ENCODE results near the gene TULP3.
"Not testable (repeated sequence)": the region's sequence is repeated elsewhere in the genome, so short reads cannot be mapped to it uniquely, and the experiment has no call there.

The TULP3 gene, protein sequence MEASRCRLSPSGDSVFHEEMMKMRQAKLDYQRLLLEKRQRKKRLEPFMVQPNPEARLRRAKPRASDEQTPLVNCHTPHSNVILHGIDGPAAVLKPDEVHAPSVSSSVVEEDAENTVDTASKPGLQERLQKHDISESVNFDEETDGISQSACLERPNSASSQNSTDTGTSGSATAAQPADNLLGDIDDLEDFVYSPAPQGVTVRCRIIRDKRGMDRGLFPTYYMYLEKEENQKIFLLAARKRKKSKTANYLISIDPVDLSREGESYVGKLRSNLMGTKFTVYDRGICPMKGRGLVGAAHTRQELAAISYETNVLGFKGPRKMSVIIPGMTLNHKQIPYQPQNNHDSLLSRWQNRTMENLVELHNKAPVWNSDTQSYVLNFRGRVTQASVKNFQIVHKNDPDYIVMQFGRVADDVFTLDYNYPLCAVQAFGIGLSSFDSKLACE

DNA sequence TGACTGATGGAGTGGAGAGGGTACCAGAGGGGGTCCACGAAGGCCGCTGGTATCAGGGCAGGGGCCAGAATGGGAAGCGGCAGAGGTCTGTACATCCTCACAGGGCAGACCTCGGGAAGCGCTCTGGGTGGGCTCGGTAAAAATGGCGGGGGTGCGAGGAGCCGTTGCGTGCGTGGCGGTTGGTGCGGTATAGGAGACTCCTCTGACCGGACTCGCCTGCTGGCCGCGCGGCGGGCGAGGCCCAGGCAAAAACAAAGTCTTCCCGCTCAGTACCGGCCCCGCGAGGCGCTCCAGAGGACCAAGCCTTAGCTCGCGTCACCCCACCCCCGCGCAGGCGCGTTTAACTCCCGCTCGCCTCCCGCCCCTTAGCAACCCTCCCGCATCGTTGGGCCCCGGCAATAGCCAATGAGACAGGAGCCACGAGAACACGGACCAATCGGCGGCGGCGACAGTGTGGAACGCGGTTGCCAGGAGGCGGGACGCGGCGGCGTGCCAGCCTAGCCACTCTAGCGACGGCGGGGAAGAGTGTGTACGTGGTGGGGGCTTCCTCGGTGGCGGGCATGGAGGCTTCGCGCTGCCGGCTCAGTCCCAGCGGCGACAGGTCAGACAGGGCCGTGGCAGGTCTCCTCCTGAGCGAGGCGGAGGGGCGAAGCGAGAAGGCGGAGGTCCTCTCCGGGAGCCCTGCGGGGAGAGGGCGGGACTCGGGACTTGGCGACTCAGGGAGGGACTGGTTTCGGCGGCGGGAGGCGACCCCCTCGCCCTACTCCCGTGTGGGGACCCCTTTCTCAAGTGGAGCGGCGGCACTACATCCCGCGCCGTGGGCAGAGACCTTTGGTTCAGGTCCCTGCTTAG lies at the start of gene TULP3:
TULP3 (plus strand) TSS at position 504 of the 852 bp plus-strand sequence; CDS start at position 561, 57 bp downstream.
- DNase-seq, result peak; percentile 90

DNA sequence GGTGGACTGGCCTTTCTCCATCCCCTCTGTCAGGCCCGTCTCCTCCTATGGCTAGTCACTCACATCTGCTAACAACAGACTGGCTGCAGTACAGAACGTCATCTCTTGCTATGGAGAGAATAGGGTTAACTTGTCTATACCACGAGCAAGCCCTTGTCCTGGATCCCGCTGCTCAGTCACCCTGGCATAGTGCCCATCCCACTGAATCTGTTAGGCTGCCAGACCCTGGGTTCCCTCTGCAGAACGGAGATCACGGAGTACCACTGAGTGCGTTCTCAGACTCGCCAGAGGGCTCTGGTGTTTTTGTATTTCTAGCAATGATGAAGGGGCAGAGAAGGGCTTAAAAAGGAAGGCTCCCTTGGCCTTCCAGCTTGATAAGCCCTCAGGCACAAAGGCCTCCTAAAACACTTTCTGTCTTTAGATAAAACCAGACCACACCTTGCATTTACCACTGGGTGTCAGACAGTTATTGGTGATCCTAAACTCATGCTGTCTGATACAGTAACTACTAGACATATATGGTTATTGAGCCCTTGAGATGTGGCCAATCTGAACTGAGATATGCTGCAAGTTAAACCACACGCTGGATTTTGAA lies 49.5 kb upstream of the TULP3 start:
- no peak for DNase-seq

DNA sequence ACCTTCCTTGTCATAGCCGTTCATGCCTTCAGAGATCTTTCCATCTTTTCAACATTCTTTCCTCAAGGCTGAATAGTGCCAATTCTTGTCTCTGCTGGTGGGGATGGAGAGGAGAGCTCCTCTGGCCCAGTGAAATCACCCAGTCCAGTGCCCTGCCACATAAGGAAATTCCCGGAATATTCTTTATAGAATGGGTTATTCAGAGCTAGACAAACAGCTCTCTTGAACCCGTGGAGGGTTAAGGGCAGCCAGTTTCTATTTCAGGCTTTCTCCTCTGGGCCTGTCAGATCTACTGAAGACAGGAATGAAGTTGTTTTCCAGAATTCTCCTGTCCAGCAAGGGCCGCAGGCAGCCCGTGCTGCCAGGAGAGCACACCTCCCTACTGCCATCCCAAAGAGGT lies 47.7 kb upstream of the TULP3 start:
- DNase-seq, result no peak

DNA sequence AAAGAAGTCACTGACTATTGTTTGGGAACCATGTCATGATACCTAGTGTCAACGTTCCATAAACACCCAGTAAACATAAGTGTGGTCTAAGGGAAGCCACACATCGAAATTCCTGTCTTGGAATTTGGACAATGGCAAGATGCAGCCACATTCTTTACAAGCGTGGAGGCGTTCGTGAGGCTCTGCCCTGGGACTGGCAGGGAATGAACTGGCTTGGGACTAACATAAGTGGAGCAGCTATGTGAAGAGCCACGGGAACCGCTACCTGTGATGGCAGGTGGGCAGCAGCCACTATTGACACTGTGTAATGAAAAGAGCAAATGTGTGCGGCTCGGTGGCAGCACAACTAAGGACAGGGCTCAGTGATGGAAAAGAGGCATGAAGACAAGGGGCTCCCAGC lies 45.9 kb upstream of the TULP3 start:
- no peak for DNase-seq

DNA sequence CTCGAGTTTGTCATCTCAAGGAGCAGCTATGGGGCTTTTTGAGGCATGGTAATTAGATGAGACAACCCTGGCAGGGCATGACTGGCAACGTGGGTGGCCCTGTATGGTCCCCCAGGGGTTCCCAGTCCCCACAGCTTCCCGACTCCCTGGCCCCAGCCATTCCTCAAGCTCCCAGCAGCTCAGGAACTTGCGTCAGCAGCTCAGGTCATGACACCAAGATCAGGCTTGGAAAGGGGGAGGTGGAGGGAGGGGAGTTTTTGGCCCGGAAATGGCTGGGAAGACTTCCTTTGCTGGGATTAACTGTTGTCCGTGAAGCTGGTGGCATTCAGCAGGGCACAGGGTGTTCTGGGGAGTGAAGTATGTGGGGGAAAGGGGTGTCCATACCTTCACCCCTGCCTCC lies 45.4 kb upstream of the TULP3 start:
- DNase-seq, result no peak

DNA sequence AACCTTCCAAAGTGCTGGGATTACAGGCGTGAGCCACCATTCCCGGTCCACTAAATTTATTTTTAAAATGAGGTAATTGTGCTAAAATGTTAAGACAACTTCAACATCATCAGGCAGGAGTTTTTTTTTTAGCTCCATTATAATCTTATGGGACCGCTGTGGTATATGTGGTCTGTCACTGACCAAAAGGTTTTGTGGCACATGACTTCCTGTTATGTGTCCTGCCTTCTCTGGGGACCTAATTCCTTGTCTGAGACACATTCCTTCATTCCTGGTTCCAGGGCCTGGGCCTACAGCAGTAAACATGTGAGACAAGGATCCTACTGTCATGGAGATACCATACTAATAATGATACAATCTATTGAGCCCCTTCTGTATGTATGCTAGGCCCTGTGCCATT lies 38.8 kb upstream of the TULP3 start:
- no peak for DNase-seq

DNA sequence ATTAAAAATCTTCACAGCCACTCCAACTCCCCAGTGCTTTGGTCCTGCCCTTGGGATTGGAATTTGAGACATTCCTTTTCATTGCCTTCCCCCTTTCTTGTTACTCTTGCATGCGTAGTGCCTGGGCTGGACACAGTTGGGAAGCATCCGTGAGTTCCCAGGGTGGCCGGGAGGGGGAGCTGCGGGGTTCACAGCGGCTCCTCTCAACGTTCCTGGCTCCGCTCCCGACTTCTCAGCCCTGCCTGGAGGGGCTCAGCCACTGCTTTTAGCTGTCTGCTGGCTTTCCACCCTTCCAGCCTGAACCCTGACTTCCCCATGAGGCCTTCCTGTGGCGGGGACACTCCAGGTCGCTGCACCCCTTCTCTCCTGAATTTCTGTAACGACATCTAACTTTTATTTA lies 37.1 kb upstream of the TULP3 start:
- no peak for DNase-seq

DNA sequence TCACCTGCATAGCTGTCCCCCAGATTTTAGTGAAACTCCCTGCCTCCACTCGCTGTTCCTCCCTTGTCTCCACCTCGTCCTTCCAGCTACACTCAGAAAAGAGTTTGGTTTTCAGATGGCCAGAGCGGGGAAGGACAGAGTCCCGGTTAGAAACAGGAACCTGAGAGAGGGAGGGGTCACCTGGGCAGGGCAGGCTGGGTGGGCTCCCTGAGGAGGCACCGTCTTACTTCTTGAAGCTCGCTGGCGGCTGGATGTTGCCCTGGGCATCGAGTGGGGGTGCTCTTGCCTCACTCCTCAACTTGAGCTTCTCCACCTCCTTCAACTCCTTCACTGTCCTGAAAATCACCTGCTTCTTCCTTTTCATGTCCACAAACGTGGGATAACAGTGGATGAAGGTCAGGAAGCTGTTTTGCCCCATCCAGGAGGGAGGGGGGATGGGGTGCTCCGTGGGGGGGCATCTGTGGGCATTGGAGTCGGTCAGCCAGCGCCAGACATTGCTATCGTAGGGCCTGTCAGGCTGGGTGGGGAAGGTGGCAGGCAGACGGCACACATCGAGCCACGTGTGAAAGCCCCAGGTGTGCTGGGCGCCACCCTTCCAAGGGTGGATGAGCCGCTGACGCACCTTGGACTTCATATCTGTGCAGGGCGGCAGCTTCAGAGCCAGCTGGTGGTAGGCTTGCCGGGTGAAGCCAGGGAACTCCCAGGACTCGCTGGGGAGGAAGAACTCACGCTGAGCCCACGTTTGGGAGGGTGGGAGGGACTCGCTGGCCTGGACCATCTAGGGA lies 35.8 kb upstream of the TULP3 start:
- DNase-seq, result no peak

DNA sequence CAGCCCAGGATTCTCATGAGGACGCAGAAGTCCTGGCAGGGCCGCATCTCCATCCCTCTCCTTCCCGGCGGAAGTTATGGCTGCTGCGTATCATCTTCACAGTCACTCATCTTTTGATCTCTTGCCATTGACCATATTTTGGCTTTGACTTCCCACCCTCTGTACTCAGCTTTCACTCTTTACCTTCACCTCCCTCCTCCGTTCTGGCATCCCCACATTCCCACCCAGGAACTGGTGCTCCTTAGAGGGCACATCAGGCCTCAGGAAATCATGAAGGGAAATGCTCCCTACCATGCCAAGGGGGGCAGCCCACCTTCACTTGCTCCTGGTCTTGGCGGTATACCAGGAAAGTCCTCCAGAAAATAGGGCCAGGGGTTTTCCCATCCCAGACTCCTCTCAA lies 35.1 kb upstream of the TULP3 start:
- DNase-seq, result no peak

DNA sequence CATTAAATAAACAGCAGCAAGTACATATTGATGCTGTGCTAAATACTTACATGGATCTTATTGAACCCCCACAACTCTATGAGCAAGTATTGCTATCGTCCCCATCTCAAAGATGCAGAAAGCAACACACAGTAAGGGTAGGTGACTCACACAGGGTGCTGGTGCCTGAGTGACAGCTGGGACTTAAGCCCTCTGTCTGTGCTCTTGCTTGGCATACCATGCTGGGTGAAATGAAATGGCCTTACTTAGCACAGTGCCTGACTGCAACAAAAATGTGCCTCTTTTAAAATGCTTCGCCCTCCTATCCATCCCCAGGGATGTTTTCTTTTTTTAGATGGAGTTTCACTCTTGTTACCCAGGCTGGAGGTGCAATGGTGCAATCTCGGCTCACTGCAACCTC lies 34.6 kb upstream of the TULP3 start:
- no peak for DNase-seq

DNA sequence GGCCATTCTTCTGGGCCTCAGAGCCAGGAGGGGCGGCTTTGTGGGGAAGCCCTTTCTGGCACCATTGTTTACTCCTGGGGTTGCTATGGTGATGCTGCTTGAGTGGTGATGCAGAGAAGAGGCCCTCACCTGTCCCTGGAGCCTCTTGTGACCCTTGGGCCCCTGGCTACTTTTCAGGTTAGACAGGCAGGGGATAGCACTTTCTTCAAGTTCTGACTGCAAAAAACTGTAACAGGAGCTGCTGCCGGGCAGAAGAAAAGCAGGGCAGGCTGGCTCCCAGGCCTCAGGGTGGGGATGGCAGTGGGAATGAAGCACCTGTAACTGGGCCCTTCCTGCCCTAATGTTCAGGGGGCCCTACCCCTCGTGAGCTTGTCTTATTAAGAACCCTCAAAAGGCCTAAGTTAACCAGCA lies 33.7 kb upstream of the TULP3 start, which contains the start of gene TEX52:
TEX52 (minus strand) TSS at position 19 of the 411 bp plus-strand sequence; CDS start at position 6, 13 bp downstream.
- peak; percentile 13 for DNase-seq

DNA sequence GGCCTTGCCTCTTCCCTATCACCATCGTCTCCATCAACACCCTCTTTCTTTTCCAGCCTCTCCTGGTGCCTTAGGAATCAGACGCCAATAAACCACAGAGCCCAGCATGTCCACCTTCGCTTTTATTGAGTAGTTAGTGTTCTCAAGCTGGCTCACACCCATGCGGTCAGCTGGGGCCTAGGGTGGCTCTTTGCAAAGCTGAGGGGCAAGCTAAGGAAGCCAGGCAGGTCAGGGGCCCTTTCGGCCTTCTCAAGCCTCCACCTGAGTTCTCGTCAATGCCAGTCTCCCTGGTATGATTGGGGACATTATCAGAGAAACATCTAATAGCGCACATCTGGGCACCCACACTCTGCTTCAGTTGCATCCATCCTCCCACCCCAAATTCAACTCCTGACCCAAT lies 33.1 kb upstream of the TULP3 start:
- DNase-seq, result no peak

DNA sequence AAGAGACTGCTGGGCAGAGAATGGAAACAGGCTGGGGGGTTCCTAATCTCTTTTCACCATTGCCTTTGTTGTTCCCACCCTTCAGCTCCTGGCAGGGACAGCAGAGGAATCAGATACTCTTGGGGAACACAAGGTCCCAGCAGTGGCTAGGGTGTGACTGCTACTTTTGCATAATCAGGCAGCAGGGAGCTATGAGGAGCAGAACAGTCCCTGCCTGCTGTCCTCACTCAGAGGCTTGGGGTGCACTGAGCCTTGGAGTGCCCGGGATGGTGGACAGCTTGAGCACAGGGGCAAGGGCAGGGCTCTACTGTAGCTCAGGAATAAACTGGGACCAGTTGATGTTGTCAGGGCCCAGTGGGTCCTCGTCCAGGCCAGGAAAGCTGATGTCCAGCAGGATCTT lies 32.4 kb upstream of the TULP3 start:
- DNase-seq, result no peak

DNA sequence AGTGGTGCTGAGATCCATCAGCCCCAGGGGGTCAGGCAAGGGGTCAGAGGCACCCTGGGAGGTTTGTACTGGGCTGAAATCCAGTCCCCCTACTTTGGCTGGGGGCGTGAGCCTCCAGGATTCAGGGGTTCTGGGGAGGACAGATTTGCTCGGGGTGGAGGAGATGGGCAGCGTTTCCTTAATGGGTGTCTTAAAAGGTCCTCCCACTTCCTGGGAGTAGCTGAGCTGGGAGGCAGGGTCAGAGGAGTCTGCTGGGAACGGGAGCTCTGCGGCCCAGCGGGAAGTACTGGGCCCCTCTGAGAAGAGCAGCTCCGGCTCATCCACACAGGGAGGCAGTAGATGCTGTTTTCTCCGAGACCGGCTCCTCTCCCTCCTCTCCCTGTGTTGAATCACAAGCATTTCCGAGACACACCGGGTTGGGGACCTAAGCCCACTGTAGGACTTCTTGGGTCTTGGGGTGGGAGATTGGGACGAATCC lies 31.7 kb upstream of the TULP3 start:
- no peak for DNase-seq

DNA sequence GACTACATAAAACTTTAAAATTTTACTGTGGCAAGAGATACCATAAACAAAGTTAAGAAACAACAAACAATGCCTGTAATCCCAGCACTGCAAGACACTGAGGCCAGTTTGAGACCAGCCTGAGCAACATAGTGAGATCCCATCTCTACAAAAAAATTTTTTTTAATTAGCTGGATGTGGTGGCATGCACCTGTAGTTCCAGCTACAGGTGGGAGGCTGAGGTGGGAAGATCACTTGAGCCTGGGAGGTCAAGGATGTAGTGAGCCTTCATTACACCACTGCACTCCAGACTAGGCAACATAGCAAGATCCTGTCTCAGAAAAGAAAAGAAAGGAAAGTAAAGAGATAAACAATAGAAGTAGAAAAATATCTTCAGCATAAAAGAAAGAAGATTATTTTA lies 30.5 kb upstream of the TULP3 start:
- DNase-seq, result no peak

DNA sequence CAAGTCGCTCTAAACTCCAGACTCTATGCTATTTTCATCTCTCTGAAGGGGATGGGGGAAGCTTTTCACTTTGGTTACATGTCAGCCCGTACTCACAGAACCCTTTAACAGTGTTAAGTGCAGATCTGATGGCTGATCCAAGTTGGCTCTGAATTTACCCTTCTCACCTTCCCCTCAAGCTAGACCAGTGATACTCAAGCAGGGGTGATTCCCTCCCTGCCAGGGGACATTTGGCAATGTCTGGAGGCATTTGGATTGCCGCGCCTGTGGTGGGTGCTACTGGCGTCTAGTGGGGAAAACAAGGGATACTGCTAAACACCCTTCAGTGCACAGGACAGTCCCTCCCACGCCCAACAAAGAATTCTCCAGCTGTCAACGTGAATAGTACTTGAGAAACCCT lies 27.8 kb upstream of the TULP3 start:
- no peak for DNase-seq

DNA sequence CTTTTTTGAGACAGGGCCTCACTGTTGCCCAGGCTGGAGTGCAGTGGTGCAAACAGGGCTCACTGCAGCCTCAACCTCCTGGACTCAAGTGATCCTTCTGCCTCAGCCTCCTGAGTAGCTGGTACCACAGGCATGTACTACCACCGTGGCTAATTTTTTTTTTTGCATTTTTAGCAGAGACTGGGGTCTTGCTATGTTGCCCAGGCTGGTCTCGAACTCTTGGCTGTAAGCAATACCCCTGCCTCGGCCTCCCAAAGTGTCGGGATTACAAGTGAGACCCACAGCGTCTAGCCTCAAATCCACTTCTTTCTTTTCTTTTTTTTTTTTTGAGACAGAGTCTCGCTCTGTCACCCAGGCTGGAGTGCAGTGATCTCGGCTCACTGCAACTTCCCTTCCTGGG lies 27.3 kb upstream of the TULP3 start:
- DNase-seq, result not testable (repeated sequence)

DNA sequence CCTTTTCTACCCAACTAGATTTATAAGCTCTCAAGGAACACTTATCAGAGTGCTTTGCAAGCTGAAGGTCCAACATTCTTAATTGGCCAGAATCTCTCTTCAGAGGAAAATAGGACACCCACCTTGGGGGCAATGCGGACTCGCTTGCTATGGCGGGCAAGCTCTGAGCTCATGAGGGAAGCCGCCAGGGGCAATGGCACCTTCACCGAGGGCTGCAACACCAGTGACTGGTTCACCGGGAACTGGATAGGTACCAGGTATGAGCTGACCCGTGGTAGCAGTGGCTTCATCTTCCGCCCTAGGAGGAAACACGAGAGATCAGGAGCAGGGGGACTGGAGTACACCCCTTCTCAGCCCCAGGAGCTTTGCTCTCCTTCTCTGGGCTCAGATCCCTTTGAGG lies 26.5 kb upstream of the TULP3 start:
- DNase-seq, result no peak

DNA sequence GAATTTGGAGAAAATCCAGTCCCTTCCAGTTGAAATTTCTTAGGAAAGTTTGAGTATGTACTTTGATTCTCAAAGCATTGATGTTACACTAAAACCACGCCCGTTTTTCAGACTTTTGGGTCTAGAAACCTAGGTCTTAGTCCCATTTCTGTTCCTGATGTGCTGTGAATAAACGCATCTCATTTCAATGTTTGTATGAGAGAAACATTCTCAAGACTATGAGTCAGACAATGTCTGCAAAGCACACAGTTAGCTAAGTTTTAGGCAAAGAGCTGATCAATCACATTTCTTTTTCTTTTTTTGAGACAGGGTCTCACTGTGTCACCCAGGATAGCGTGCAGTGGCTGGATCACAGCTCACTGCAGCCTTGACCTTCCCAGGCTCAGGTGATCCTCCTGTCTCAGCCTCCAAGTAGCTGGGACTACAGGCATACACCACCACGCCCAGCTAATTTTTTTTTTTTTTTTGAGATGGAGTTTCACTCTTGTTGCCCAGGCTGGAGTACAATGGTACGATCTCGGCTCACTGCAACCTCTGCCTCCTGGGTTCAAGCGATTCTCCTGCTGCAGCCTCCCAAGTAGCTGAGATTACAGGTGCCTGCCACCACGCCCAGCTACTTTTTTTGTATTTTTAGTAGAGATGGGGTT lies 21.6 kb upstream of the TULP3 start:
- DNase-seq, result not testable (repeated sequence)

DNA sequence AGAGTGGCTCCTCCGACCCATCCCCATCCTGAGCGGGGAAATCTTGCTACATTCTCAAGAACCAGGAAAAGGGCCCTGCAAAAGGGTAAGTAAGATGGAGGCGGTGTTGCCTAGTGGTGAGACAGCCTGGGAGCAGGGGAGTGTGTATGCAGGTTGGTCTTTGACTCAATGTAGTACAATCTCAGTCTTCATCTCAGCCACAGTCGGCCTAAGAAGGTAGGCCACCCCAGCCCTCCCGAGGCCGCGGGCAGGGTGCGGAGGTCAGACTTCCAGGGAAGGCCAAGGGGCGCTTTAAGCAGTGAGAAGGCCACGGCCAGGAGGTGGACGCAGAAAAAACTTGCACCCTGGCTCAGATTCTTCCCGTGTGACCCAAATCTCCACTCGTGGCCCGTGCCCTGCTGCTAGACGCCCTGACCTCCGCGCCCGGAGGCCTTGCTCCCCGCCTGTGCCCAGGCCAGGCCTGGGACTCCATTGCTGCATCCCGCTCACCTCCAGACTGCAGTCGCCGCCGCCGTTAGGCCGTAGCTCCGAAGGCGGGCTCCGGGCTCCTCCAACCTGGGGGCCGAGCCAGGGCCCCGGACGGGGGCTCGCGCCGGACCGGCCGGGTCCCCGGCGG lies 14.2 kb upstream of the TULP3 start:
- no peak for DNase-seq

Data from DMS153 (cell line).